MM.1S (cell line): ENCODE results near the gene DHX35.

Source experiments
- EZH2 ChIP-seq: fragments of 300-600 bp; sonication (generic); optimal IDR thresholded peaks from 2 replicates; pipeline ENCODE3; 2017; ENCODE audit warnings: low read depth, mild to moderate bottlenecking, antibody characterized with exemption, low read length, mixed read lengths
- TF ChIP-seq, protein P1 (sequence below): fragments of 300-600 bp; sonication (generic); IDR thresholded peaks from 2 replicates; pipeline ENCODE4 v1.5.1; 2016; ENCODE audit warnings: antibody characterized with exemption, low read length, mixed read lengths

DNA sequence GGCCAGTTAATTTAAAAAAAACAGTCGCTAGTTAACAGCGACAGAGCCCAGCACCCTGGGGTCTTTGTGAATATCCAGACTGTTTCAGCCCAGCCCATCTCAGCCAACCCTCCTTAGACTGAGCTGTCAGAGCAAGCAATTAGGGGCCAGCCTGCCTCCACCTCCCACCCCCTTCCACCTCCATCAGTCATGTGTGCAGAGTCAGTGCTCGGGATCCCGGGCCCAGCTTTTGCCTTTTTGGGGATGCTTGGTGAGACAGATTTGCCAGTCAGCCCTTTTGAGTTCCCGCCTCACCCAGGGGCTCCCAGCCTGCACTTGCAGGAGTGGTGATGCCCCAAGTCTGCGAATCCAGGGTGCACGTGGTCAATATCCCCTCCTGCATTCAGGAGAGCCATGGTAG, 42.5 kb upstream of the DHX35 start:
- TF ChIP-seq EZH2 = no peak
- TF ChIP-seq, protein P1, sequence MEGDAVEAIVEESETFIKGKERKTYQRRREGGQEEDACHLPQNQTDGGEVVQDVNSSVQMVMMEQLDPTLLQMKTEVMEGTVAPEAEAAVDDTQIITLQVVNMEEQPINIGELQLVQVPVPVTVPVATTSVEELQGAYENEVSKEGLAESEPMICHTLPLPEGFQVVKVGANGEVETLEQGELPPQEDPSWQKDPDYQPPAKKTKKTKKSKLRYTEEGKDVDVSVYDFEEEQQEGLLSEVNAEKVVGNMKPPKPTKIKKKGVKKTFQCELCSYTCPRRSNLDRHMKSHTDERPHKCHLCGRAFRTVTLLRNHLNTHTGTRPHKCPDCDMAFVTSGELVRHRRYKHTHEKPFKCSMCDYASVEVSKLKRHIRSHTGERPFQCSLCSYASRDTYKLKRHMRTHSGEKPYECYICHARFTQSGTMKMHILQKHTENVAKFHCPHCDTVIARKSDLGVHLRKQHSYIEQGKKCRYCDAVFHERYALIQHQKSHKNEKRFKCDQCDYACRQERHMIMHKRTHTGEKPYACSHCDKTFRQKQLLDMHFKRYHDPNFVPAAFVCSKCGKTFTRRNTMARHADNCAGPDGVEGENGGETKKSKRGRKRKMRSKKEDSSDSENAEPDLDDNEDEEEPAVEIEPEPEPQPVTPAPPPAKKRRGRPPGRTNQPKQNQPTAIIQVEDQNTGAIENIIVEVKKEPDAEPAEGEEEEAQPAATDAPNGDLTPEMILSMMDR = no peak
